IPS-18c (cell line): ENCODE results near the gene BRD1.

Experiments
- H3K4me3 ChIP-seq: 2 replicates; pipeline ENCODE4 v1.7.0; 2013; ENCODE audit warnings: low read depth, mild to moderate bottlenecking, low read length, moderate library complexity; ENCODE audit not compliant: insufficient read depth
- H3K9me3 ChIP-seq: one replicate; pipeline ENCODE4 v1.6.1; 2013; ENCODE audit warnings: mild to moderate bottlenecking, low read length, moderate library complexity; ENCODE audit not compliant: control insufficient read depth, insufficient read depth

The BRD1 gene

GRCh38 chr22:49796596-49797270 lies 30.9 kb downstream of the BRD1 start:
- no peak overlapping the region; the same call in 1 of the 2 replicates for H3K4me3 ChIP-seq
- no peaks in the 10 kb centered on the region for H3K9me3 ChIP-seq

GRCh38 chr22:49795521-49795920 lies 32.2 kb downstream of the BRD1 start:
- H3K4me3 ChIP-seq = no peak overlapping the region
- H3K9me3 ChIP-seq = no peaks in the 10 kb centered on the region

- Histone ChIP-seq H3K4me3 (no peak overlapping the region), H3K9me3 (no peaks in the 10 kb centered on the region)
Measured at GRCh38 chr22:49793871-49794270, 33.8 kb downstream of the BRD1 start.

GRCh38 chr22:49793296-49793695 lies 34.4 kb downstream of the BRD1 start:
- Histone ChIP-seq H3K9me3 (no peaks in the 10 kb centered on the region), H3K4me3 (no peak overlapping the region)

- Histone ChIP-seq H3K4me3 (no peak overlapping the region), H3K9me3 (no peaks in the 10 kb centered on the region)
Measured at GRCh38 chr22:49792107-49792506, 35.6 kb downstream of the BRD1 start.

GRCh38 chr22:49791682-49792081 lies 36.0 kb downstream of the BRD1 start:
- Histone ChIP-seq H3K9me3 (no peaks in the 10 kb centered on the region), H3K4me3 (no peak overlapping the region)

GRCh38 chr22:49790912-49791311 lies 36.8 kb downstream of the BRD1 start:
- no peak overlapping the region for H3K4me3 ChIP-seq
- H3K9me3 ChIP-seq = no peaks in the 10 kb centered on the region

- H3K4me3 ChIP-seq = no peak overlapping the region
- H3K9me3 ChIP-seq = no peaks in the 10 kb centered on the region
Measured at GRCh38 chr22:49789289-49790141, 38.2 kb downstream of the BRD1 start.

GRCh38 chr22:49788504-49788903 lies 39.2 kb downstream of the BRD1 start:
- no peak overlapping the region for H3K4me3 ChIP-seq
- H3K9me3 ChIP-seq = no peaks in the 10 kb centered on the region

- H3K4me3 ChIP-seq = no peak overlapping the region
- H3K9me3 ChIP-seq = no peaks in the 10 kb centered on the region
Measured at GRCh38 chr22:49787861-49788260, 39.8 kb downstream of the BRD1 start.

- Histone ChIP-seq H3K4me3 (no peak overlapping the region), H3K9me3 (no peaks in the 10 kb centered on the region)
Measured at GRCh38 chr22:49786976-49787706, 40.5 kb downstream of the BRD1 start.

- Histone ChIP-seq H3K4me3 (no peak overlapping the region), H3K9me3 (no peaks in the 10 kb centered on the region)
Measured at GRCh38 chr22:49785841-49786471, 41.7 kb downstream of the BRD1 start.

GRCh38 chr22:49785046-49785521 lies 42.6 kb downstream of the BRD1 start:
- H3K4me3 ChIP-seq = no peak overlapping the region
- H3K9me3 ChIP-seq = no peaks in the 10 kb centered on the region

GRCh38 chr22:49784630-49784971 lies 43.1 kb downstream of the BRD1 start:
- no peaks in the 10 kb centered on the region for H3K9me3 ChIP-seq
- no peak overlapping the region for H3K4me3 ChIP-seq

- no peak overlapping the region for H3K4me3 ChIP-seq
- H3K9me3 ChIP-seq = no peaks in the 10 kb centered on the region
Measured at GRCh38 chr22:49783926-49784629, 43.6 kb downstream of the BRD1 start.

GRCh38 chr22:49783036-49783746 lies 44.5 kb downstream of the BRD1 start:
- Histone ChIP-seq H3K4me3 (no peak overlapping the region), H3K9me3 (no peaks in the 10 kb centered on the region)
